ENCODE data around the gene LHFPL5. TPM values are rescaled to one million over a fixed set of nuclear protein-coding genes. Genes with fewer than 3 reads are reported as not detected.

Gene LHFPL5
- total and polyA plus RNA-seq, 7 donors, result 0.10 to 0.34 TPM; not detected in 5

GRCh38 chr6:35817515-35817914 lies 12.4 kb downstream of the LHFPL5 start:
- H3K4me3 ChIP-seq, result no peak overlapping the region
- ATAC-seq, result no peak
- H3K27me3 ChIP-seq (ENCODE audit: insufficient read depth in 3 of 3, low read length in 2 of 3), result no peaks in the 10 kb centered on the region
- TF ChIP-seq, protein P1, sequence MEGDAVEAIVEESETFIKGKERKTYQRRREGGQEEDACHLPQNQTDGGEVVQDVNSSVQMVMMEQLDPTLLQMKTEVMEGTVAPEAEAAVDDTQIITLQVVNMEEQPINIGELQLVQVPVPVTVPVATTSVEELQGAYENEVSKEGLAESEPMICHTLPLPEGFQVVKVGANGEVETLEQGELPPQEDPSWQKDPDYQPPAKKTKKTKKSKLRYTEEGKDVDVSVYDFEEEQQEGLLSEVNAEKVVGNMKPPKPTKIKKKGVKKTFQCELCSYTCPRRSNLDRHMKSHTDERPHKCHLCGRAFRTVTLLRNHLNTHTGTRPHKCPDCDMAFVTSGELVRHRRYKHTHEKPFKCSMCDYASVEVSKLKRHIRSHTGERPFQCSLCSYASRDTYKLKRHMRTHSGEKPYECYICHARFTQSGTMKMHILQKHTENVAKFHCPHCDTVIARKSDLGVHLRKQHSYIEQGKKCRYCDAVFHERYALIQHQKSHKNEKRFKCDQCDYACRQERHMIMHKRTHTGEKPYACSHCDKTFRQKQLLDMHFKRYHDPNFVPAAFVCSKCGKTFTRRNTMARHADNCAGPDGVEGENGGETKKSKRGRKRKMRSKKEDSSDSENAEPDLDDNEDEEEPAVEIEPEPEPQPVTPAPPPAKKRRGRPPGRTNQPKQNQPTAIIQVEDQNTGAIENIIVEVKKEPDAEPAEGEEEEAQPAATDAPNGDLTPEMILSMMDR (IDR thresholded peaks at IDR 0.05), result no peak
- H3K36me3 ChIP-seq (ENCODE audit: insufficient read depth in 1 of 2, low read depth in 1 of 2), result no peaks in the 10 kb centered on the region
- H3K4me1 ChIP-seq, result no peaks in the 10 kb centered on the region
- peaks cover 12% of the 10 kb centered on the region for H3K9me3 ChIP-seq
- H3K27ac ChIP-seq, result no peak overlapping the region
- DNase-seq, result no peak
- intact Hi-C loops (cut with DNase I), result no loop called here

DNA sequence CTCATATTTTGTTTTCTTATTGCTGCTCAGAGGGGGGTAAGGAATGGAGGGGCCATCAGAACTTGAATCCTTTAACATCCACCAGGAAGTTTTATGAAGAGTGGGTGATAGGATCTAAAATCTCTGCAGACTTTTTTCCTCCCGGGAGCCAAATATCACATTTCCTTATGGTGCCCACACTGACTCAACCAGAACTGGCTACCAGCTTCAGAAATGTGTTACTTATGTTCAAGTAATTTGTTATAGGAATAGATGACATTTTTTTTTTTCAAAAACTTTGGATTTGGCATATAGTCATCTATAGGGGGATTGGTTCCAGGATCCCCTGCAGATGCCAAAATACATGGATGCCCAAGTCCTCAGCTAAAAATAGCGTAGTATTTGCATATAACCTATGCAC lies 18.4 kb downstream of the LHFPL5 start:
- Histone ChIP-seq H3K27ac (no peak overlapping the region), H3K4me1 (no peaks in the 10 kb centered on the region), H3K36me3 (ENCODE audit: insufficient read depth in 1 of 2, low read depth in 1 of 2) (no peaks in the 10 kb centered on the region), H3K4me3 (no peak overlapping the region), H3K27me3 (ENCODE audit: insufficient read depth in 3 of 3, low read length in 2 of 3) (peaks cover 0 to 5% (median 0%) of the 10 kb centered on the region in 3 donors), H3K9me3 (no peaks in the 10 kb centered on the region)
- DNase-seq (no peak), ATAC-seq (no peak)
- WGBS, 3 donors, result 81 to 90% (median 82%) methylated on average over 2 of the region's 2 CpGs
- intact Hi-C loops (cut with DNase I), result no loop called here
- TF ChIP-seq, protein P1 (IDR thresholded peaks at IDR 0.05), result no peak

- ATAC-seq (no peak), DNase-seq (no peak)
- H3K36me3 ChIP-seq (ENCODE audit: insufficient read depth in 1 of 2, low read depth in 1 of 2), result no peaks in the 10 kb centered on the region
- intact Hi-C loops (cut with DNase I), result no loop called here
- no peaks in the 10 kb centered on the region for H3K9me3 ChIP-seq
- H3K27me3 ChIP-seq (ENCODE audit: insufficient read depth in 3 of 3, low read length in 2 of 3), result peaks cover 0 to 5% (median 0%) of the 10 kb centered on the region in 3 donors
- no peaks in the 10 kb centered on the region for H3K4me1 ChIP-seq
- no peak overlapping the region for H3K4me3 ChIP-seq
- 73 to 81% (median 77%) methylated on average over 5 of the region's 5 CpGs for WGBS, 3 donors
- H3K27ac ChIP-seq, result no peak overlapping the region
- TF ChIP-seq, protein P1 (IDR thresholded peaks at IDR 0.05), result no peak
Measured at GRCh38 chr6:35824552-35825192, 19.5 kb downstream of the LHFPL5 start.

GRCh38 chr6:35829306-35829705 lies 24.2 kb downstream of the LHFPL5 start:
- Histone ChIP-seq H3K36me3 (ENCODE audit: insufficient read depth in 1 of 2, low read depth in 1 of 2) (peaks cover 0 to 14% of the 10 kb centered on the region in 2 donors), H3K27me3 (ENCODE audit: insufficient read depth in 3 of 3, low read length in 2 of 3) (peaks cover 0 to 5% (median 0%) of the 10 kb centered on the region in 3 donors), H3K27ac (no peak overlapping the region), H3K4me3 (no peak overlapping the region), H3K9me3 (no peaks in the 10 kb centered on the region), H3K4me1 (no peaks in the 10 kb centered on the region)
- intact Hi-C loops (cut with DNase I), result no loop called here
- TF ChIP-seq, protein P1 (IDR thresholded peaks at IDR 0.05), result no peak
- DNase-seq (no peak), ATAC-seq (no peak)
- WGBS, 3 donors, result 90 to 92% (median 91%) methylated on average over 5 of the region's 5 CpGs

All from psoas muscle (tissue), 8 donors.